Stimulated activated effector memory CD8-positive, alpha-beta T cell treated with anti-CD3 and anti-CD28 coated beads, Interleukin-12 subunit alpha, Interleukin-12 subunit beta, amount 100 ng/mL, for 72 hours (primary cell): ENCODE measurements around the gene GAPDH.

Source experiments
- ATAC-seq: fragments of 150-1000 bp; cut with Tn5 transposase; 2 replicates; pipeline ENCODE4 v1.10.0; 2021
- DNase-seq, 2 donors: peaks; one replicate each; pipeline ENCODE4 v3.0.0; 2021 to 2022; ENCODE audit warnings: low spot score in 2 of 2
- H3K27ac Mint-ChIP-seq: one replicate; pipeline ENCODE4 v1.8.0; 2022; ENCODE audit warnings: mild to moderate bottlenecking, mixed read lengths
- H3K36me3 Mint-ChIP-seq: one replicate; pipeline ENCODE4 v1.8.0; 2022; ENCODE audit warnings: mild to moderate bottlenecking, mixed read lengths
- H3K4me1 Mint-ChIP-seq: one replicate; pipeline ENCODE4 v1.8.0; 2022; ENCODE audit warnings: mixed read lengths
- H3K4me3 Mint-ChIP-seq: one replicate; pipeline ENCODE4 v1.8.0; 2022; ENCODE audit warnings: mild to moderate bottlenecking, mixed read lengths
- H3K9me3 Mint-ChIP-seq: one replicate; pipeline ENCODE4 v1.8.0; 2022; ENCODE audit warnings: mixed read lengths

GAPDH gene

DNA sequence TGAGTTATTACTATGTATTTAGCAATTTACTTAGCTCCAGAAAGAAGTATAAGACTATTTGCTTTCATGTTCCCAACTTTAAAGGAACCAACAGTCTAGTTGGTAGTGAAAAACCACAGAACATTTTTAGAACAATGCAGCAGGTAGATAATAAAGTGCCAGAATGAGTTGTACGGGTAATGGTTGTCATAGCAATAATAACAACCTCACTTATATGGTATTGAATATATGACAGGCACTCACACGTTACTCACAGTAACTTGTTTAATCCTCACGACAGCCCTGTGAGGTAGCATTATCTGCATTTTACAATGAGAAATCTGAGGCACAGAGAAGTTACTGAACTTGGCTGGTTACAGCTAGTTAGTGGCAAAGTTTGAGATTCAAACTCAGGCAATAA is 10.6 kb upstream of the GAPDH start:
- Mint-ChIP-seq H3K4me1 (no peaks in the 10 kb centered on the region), H3K27ac (peak overlapping the region; percentile 53), H3K4me3 (no peak overlapping the region), H3K9me3 (no peaks in the 10 kb centered on the region), H3K36me3 (peaks cover 100% of the 10 kb centered on the region)
- ATAC-seq (no peak), DNase-seq (no peak)

DNA sequence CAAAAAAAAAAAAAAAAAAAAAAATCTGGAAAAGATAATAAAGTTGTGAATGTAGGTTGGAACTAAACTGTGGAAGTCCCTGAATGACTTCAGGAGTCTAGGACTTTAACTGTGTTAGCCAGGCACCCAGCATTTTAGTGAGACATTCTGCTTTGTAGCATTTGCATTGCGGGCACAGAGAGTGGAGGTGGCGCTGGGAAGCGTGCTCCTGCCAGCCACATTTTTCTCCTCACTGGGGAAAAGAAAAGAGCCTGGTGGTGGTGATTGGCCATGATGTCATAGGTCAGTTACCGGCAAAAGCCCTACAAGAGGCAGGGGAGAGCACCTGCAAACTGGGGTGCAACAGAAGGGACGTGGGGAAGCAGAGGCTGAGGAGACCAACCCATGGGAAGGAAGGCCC is 9.7 kb upstream of the GAPDH start:
- H3K4me1 Mint-ChIP-seq = no peaks in the 10 kb centered on the region
- H3K27ac Mint-ChIP-seq = peak overlapping the region; percentile 17

DNA sequence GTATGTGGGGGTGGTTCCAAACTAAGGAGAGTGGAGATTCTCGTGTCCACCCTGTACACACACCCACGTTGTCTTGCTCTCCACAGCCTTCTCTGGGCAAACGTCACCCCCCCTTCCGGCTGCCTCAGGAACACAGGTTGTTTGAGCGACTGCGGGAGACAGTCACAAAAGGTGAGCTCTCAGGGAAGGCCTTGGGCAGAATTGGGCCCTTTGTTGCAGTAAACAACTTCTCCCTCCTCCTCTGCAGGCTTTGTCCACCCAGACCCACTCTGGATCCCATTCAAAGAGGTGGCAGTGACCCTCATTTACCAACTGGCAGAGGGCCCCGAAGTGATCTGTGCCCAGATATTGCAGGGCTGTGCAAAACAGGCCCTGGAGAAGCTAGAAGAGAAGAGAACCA is 8.1 kb upstream of the GAPDH start:
- peak overlapping the region; percentile 80 for H3K27ac Mint-ChIP-seq
- ATAC-seq (no peak), DNase-seq (no peak)
- peaks cover 100% of the 10 kb centered on the region for H3K36me3 Mint-ChIP-seq
- no peaks in the 10 kb centered on the region for H3K9me3 Mint-ChIP-seq
- peaks cover 7% of the 10 kb centered on the region for H3K4me1 Mint-ChIP-seq
- H3K4me3 Mint-ChIP-seq = no peak overlapping the region

More for the DNA sequence above, 9.7 kb upstream of the GAPDH start:
- H3K9me3 Mint-ChIP-seq = no peaks in the 10 kb centered on the region
- ATAC-seq (no peak), DNase-seq (no peak)
- H3K4me3 Mint-ChIP-seq = no peak overlapping the region
- peaks cover 100% of the 10 kb centered on the region for H3K36me3 Mint-ChIP-seq

DNA sequence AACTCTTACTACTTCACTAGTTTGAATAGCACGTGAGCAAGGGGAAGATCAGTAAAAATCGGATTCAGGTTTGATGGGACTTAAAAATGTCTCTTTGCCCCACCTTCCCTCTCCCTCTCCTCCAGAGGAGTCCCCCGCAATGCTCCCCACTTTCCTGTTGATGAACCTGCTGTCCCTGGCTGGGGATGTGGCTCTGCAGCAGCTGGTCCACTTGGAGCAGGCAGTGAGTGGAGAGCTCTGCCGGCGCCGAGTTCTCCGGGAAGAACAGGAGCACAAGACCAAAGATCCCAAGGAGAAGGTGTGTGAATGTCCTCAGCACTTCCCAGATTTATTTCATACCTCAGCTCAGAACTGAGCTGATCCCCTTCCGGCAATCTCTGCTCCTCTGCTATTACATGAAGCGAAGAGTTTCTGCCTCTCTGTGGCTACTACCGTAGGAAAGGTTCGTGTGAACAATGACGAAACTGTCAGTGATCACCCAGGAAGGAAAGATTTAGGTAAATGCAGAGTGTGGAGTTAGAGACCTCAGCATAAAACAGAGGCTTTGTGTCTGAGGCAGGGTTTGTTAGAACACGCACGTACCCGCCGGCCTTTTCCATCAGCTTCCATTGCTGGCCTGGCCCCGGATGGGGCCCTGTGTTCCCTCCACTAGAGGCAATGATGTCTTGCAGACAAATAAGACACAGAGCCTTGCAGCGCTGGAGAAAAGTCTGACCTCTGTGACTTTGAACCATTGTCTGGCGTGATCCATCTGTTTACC is 7.4 kb upstream of the GAPDH start:
- peaks cover 100% of the 10 kb centered on the region for H3K36me3 Mint-ChIP-seq
- DNase-seq (no peak), ATAC-seq (no peak)
- H3K9me3 Mint-ChIP-seq = no peaks in the 10 kb centered on the region
- no peak overlapping the region for H3K4me3 Mint-ChIP-seq
- H3K27ac Mint-ChIP-seq = peak overlapping the region; percentile 80
- peaks cover 13% of the 10 kb centered on the region for H3K4me1 Mint-ChIP-seq

DNA sequence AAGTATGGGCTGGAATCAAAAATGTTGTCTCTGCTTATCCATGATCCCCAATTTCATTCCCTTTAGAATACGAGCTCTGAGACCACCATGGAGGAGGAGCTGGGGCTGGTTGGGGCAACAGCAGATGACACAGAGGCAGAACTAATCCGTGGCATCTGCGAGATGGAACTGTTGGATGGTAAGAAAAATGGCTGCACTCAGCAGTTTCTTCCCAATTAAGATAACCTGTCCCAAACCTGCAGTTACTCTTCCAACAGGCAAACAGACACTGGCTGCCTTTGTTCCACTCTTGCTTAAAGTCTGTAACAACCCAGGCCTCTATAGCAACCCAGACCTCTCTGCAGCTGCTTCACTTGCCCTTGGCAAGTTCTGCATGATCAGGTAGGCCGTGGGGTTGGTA is 6.6 kb upstream of the GAPDH start:
- Mint-ChIP-seq H3K36me3 (peaks cover 100% of the 10 kb centered on the region), H3K9me3 (no peaks in the 10 kb centered on the region), H3K4me3 (no peak overlapping the region), H3K27ac (peak overlapping the region; percentile 27), H3K4me1 (peaks cover 20% of the 10 kb centered on the region)
- ATAC-seq (no peak), DNase-seq (no peak)

DNA sequence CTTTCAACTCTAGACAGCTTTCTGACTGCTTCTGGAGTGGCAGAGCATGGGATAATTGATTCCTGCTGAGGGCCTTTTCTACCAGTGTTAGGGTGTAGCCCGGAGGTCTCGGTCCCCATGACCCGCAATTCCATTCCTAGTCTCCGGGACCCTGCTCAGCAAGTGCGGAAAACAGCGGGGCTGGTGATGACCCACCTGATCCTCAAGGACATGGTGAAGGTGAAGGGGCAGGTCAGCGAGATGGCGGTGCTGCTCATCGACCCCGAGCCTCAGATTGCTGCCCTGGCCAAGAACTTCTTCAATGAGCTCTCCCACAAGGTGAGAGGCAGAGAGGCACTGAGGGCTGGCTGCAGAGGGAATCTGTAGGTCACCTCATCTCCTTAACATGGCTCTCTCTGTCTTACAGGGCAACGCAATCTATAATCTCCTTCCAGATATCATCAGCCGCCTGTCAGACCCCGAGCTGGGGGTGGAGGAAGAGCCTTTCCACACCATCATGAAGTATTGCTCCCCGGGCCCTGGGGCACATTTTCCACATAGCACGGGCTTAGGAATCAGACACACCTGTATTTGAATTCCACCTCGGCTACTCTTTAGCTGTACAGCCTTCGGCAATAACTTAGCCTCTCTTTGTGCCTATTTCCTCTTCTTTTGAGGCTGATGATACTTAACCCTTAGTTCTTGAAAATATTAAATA is 5.6 kb upstream of the GAPDH start:
- no peaks in the 10 kb centered on the region for H3K9me3 Mint-ChIP-seq

DNA sequence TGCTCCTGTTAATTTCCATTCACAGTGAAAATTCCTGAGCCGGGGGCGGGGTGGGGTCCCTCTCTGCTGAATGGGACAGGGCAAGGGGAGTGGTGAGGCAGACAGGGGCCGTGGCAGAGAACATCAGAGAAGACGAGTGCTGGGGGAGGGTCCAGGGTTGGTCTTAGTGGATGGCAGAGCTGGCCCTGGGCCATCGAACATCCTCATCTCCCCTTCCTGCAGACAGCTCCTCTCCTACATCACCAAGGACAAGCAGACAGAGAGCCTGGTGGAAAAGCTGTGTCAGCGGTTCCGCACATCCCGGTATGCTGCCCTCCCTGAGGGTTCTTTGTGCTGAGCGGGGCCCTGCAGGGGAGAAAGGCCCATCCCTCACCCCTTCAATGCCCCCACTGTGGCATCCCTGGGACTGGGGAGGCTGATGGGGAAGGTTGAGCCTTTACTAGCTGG is 5.0 kb upstream of the GAPDH start:
- H3K4me1 Mint-ChIP-seq = peaks cover 35% of the 10 kb centered on the region
- H3K9me3 Mint-ChIP-seq = no peaks in the 10 kb centered on the region
- DNase-seq (no peak), ATAC-seq (no peak)
- peak overlapping the region; percentile 100 for H3K27ac Mint-ChIP-seq
- H3K4me3 Mint-ChIP-seq = no peak overlapping the region
- peaks cover 100% of the 10 kb centered on the region for H3K36me3 Mint-ChIP-seq

More for the DNA sequence above, 5.6 kb upstream of the GAPDH start:
- ATAC-seq = no peak
- peaks cover 100% of the 10 kb centered on the region for H3K36me3 Mint-ChIP-seq
- no peak for DNase-seq
- peak overlapping the region; percentile 27 for H3K27ac Mint-ChIP-seq
- no peak overlapping the region for H3K4me3 Mint-ChIP-seq
- H3K4me1 Mint-ChIP-seq = peaks cover 29% of the 10 kb centered on the region

DNA sequence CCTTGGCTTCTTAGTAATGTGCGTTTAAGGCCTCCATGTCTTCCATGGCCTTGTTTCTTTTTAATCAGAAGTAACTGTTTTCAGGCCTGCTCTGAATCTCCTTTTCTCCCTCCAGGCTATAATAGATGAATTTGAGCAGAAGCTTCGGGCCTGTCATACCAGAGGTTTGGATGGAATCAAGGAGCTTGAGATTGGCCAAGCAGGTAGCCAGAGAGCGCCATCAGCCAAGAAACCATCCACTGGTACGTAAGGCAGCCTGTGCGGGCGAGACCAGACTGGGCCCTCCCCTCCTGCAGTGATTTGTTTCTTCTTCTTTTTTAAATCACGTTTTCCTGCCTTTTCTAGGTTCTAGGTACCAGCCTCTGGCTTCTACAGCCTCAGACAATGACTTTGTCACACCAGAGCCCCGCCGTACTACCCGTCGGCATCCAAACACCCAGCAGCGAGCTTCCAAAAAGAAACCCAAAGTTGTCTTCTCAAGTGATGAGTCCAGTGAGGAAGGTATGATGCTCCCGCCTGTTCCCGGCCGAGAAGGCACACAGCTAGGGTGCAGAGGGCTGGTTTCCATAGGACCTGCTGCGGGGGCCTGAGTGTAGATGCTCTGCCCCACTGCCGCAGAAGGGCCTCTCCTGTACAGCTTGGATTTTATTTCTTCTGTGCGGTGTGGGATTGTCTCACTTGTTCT is 3.6 kb upstream of the GAPDH start:
- no peak overlapping the region for H3K4me3 Mint-ChIP-seq

DNA sequence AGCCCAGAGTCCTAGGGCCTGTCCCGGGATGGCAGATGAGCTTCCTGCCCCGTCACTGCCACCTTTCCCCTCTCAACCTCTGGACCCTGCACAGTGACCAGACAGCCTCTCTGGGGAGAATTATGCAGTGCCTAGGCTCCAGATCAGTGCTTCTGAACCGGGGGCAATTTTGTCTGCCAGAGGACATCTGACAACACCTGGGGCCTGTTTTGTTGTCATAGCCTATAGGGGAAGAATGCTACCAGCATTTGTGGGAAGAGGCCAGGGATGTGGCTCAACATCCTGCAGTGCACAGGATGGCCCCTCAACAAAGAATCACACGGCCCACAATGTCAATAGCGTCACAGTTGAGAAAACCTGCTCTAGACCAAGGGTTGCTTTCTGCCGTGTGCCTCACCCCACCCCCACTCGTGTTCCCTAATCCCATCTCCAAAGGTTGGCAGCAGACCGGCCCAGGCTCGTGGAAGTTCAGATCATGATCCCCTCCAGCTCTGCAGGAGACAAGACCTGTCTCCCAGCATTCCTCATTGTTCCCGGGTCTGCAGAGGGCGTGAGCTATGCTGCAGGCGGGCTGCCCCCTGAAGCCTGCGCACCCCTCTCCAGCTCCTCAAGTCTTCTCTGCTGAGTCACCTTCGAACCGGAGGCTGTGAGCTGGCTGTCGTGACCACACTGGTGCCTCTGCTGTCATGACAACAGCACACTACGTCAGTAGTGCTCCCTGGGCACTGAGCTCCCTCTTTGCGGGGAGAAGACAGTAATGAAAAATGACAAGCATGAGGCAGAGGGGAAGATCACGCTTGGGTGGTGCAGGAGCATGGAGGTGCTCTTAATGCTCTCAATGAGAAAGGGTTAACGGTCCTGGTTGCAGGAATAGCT is 2.0 kb upstream of the GAPDH start:
- H3K27ac Mint-ChIP-seq = peak overlapping the region; percentile 100
- no peaks in the 10 kb centered on the region for H3K9me3 Mint-ChIP-seq
- H3K4me1 Mint-ChIP-seq = peaks cover 57% of the 10 kb centered on the region
- DNase-seq (peak; percentile 65 to 88), ATAC-seq (peak; percentile 81)
- peaks cover 100% of the 10 kb centered on the region for H3K36me3 Mint-ChIP-seq
- peak overlapping the region; percentile 99 for H3K4me3 Mint-ChIP-seq

More for the DNA sequence above, 3.6 kb upstream of the GAPDH start:
- Mint-ChIP-seq H3K27ac (peak overlapping the region; percentile 100), H3K4me1 (peaks cover 44% of the 10 kb centered on the region), H3K9me3 (no peaks in the 10 kb centered on the region), H3K36me3 (peaks cover 100% of the 10 kb centered on the region)
- ATAC-seq (no peak), DNase-seq (no peak)

DNA sequence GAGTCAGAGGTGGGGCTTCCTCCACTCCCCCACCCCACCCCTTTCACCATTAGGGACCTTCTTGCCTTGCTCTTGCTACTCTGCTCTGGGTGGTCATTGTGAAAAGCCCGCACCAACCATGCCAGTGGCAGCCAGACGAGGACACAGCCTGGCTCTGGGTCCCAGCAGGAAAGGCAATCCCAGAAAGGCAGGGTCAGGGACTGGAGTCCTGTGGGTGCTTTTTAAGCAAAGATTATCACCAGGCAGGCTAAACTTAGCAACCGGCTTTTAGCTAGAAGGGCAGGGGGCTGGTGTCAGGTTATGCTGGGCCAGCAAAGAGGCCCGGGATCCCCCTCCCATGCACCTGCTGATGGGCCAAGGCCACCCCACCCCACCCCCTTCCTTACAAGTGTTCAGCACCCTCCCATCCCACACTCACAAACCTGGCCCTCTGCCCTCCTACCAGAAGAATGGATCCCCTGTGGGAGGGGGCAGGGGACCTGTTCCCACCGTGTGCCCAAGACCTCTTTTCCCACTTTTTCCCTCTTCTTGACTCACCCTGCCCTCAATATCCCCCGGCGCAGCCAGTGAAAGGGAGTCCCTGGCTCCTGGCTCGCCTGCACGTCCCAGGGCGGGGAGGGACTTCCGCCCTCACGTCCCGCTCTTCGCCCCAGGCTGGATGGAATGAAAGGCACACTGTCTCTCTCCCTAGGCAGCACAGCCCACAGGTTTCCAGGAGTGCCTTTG is 1.2 kb upstream of the GAPDH start:
- DNase-seq (peak; percentile 42 to 85), ATAC-seq (no peak)
- Mint-ChIP-seq H3K4me3 (peak overlapping the region; percentile 99), H3K9me3 (no peaks in the 10 kb centered on the region), H3K4me1 (peaks cover 65% of the 10 kb centered on the region), H3K27ac (peak overlapping the region; percentile 100), H3K36me3 (peaks cover 100% of the 10 kb centered on the region)

DNA sequence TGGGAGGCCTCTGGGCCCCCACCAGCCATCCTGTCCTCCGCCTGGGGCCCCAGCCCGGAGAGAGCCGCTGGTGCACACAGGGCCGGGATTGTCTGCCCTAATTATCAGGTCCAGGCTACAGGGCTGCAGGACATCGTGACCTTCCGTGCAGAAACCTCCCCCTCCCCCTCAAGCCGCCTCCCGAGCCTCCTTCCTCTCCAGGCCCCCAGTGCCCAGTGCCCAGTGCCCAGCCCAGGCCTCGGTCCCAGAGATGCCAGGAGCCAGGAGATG is 729 bp upstream of the GAPDH start:
- no peak for ATAC-seq
- peaks cover 67% of the 10 kb centered on the region for H3K4me1 Mint-ChIP-seq

DNA sequence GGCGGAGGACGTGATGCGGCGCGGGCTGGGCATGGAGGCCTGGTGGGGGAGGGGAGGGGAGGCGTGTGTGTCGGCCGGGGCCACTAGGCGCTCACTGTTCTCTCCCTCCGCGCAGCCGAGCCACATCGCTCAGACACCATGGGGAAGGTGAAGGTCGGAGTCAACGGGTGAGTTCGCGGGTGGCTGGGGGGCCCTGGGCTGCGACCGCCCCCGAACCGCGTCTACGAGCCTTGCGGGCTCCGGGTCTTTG is 303 bp downstream of the GAPDH start:
- Mint-ChIP-seq H3K4me1 (peaks cover 71% of the 10 kb centered on the region), H3K9me3 (no peaks in the 10 kb centered on the region), H3K27ac (peak overlapping the region; percentile 100), H3K4me3 (peak overlapping the region; percentile 99), H3K36me3 (peaks cover 100% of the 10 kb centered on the region)
- DNase-seq (no peak), ATAC-seq (no peak)

More for the DNA sequence above, 729 bp upstream of the GAPDH start:
- Mint-ChIP-seq H3K9me3 (no peaks in the 10 kb centered on the region), H3K4me3 (peak overlapping the region; percentile 99), H3K27ac (peak overlapping the region; percentile 100), H3K36me3 (peaks cover 100% of the 10 kb centered on the region)
- peak in 1 of 2 donors; percentile 45 for DNase-seq

DNA sequence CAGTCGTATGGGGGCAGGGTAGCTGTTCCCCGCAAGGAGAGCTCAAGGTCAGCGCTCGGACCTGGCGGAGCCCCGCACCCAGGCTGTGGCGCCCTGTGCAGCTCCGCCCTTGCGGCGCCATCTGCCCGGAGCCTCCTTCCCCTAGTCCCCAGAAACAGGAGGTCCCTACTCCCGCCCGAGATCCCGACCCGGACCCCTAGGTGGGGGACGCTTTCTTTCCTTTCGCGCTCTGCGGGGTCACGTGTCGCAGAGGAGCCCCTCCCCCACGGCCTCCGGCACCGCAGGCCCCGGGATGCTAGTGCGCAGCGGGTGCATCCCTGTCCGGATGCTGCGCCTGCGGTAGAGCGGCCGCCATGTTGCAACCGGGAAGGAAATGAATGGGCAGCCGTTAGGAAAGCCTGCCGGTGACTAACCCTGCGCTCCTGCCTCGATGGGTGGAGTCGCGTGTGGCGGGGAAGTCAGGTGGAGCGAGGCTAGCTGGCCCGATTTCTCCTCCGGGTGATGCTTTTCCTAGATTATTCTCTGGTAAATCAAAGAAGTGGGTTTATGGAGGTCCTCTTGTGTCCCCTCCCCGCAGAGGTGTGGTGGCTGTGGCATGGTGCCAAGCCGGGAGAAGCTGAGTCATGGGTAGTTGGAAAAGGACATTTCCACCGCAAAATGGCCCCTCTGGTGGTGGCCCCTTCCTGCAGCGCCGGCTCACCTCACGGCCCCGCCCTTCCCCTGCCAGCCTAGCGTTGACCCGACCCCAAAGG is 804 bp downstream of the GAPDH start:
- Mint-ChIP-seq H3K36me3 (peaks cover 100% of the 10 kb centered on the region), H3K4me1 (peaks cover 76% of the 10 kb centered on the region), H3K27ac (peak overlapping the region; percentile 100), H3K9me3 (no peaks in the 10 kb centered on the region), H3K4me3 (peak overlapping the region; percentile 99)
- DNase-seq = peak; percentile 65 to 93
- ATAC-seq = peak; percentile 33

DNA sequence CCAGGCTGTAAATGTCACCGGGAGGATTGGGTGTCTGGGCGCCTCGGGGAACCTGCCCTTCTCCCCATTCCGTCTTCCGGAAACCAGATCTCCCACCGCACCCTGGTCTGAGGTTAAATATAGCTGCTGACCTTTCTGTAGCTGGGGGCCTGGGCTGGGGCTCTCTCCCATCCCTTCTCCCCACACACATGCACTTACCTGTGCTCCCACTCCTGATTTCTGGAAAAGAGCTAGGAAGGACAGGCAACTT is 1.3 kb downstream of the GAPDH start:
- DNase-seq (no peak), ATAC-seq (no peak)
- Mint-ChIP-seq H3K9me3 (no peaks in the 10 kb centered on the region), H3K4me3 (peak overlapping the region; percentile 99), H3K4me1 (peaks cover 80% of the 10 kb centered on the region), H3K27ac (peak overlapping the region; percentile 100), H3K36me3 (peaks cover 100% of the 10 kb centered on the region)
